Sigmoid colon (tissue), 4 donors: Measurements from ENCODE around the gene ADAMTS2.

Source experiments
- CTCF ChIP-seq, 4 experiments: fragments of 450-650 bp in 3 of 4; fragments of 200-600 bp in 1 of 4; IDR thresholded peaks; one replicate each; pipeline ENCODE4 v1.5.1; 2016 to 2019; ENCODE audit warnings: antibody characterized with exemption in 4 of 4, mild to moderate bottlenecking in 3 of 4, moderate library complexity in 2 of 4
- POLR2AphosphoS5 ChIP-seq, 4 donors: sonication (generic); formaldehyde crosslinking; IDR thresholded peaks; one replicate each; pipeline ENCODE4 v1.6.1; 2017; ENCODE audit warnings: antibody characterized with exemption in 4 of 4

- TF ChIP-seq CTCF (IDR thresholded peaks at IDR 0.05) = no peak
- peak in 3 of 4 donors; percentile 53 to 72 (median 63) for TF ChIP-seq POLR2AphosphoS5 (IDR thresholded peaks at IDR 0.05)
Measured at GRCh38 chr5:179313849-179314521, 31.3 kb downstream of the ADAMTS2 start.
